Naive B cell (primary cell): ENCODE measurements around the gene CIAO2A. TPM values are rescaled to one million over a fixed set of nuclear protein-coding genes. Genes with fewer than 3 reads are reported as not detected.

Experiments
- ATAC-seq, 2 donors: fragments of 150-1000 bp; cut with Tn5 transposase; 2 replicates each; pipeline ENCODE4 v1.10.0; 2021; ENCODE audit warnings: low read depth in 2 of 2, mild to moderate bottlenecking in 2 of 2, moderate library complexity in 2 of 2
- DNase-seq: peaks from one replicate; pipeline ENCODE4 v3.0.0; 2022
- H3K27ac Mint-ChIP-seq, 6 donors: one replicate each; pipeline ENCODE4 v1.8.0; 2020 to 2022; ENCODE audit warnings: mild to moderate bottlenecking in 6 of 6, mixed read lengths in 6 of 6, moderate library complexity in 5 of 6, inconsistent platforms in 2 of 6
- H3K27me3 Mint-ChIP-seq, 3 donors: one replicate each; pipeline ENCODE4 v1.8.0; 2021 to 2022; ENCODE audit warnings: mixed read lengths in 3 of 3, mild to moderate bottlenecking in 1 of 3
- H3K36me3 Mint-ChIP-seq, 2 donors: one replicate each; pipeline ENCODE4 v1.8.0; 2020 to 2022; ENCODE audit warnings: mixed read lengths in 2 of 2, inconsistent platforms in 1 of 2, mild to moderate bottlenecking in 1 of 2
- H3K4me1 Mint-ChIP-seq, 3 donors: one replicate each; pipeline ENCODE4 v1.8.0; 2020 to 2022; ENCODE audit warnings: mixed read lengths in 3 of 3, inconsistent platforms in 1 of 3, mild to moderate bottlenecking in 1 of 3, moderate library complexity in 1 of 3
- H3K4me3 Mint-ChIP-seq, 8 donors: one replicate each; pipeline ENCODE4 v1.8.0; 2020 to 2022; ENCODE audit warnings: mild to moderate bottlenecking in 8 of 8, mixed read lengths in 8 of 8, moderate library complexity in 8 of 8, inconsistent platforms in 2 of 8
- H3K9me3 Mint-ChIP-seq, 7 donors: one replicate each; pipeline ENCODE4 v1.8.0; 2020 to 2022; ENCODE audit warnings: mixed read lengths in 7 of 7, mild to moderate bottlenecking in 5 of 7, inconsistent platforms in 2 of 7, moderate library complexity in 1 of 7
- polyA plus RNA-seq, 6 donors: library from polyadenylated mRNA; unstranded; fragments of 300-500 nt; fragmentation: Illumina TruSeq; gene quantifications; one replicate each; pipeline ENCODE4 v1.2.3, GENCODE V29; 2021; ENCODE audit warnings: low read depth in 6 of 6

Gene CIAO2A
- 100 to 1,000 TPM; 260 to 473 (median 320) TPM for polyA plus RNA-seq

- no peaks in the 10 kb centered on the region for H3K27me3 Mint-ChIP-seq
- H3K27ac Mint-ChIP-seq, result peak within 1 kb of the TSS; percentile 98 to 100 (median 99)
- H3K9me3 Mint-ChIP-seq, result no peaks in the 10 kb centered on the region
- H3K4me1 Mint-ChIP-seq, result peaks cover 59 to 88% (median 80%) of the 10 kb centered on the region in 3 donors
- peak within 1 kb of the TSS; percentile 97 to 100 (median 100) for H3K4me3 Mint-ChIP-seq
- peak; percentile 58 to 59 for ATAC-seq
- DNase-seq, result peak; percentile 88
- no peaks in the 10 kb centered on the region for H3K36me3 Mint-ChIP-seq
These were observed at the start of gene CIAO2A for GRCh38 chr15:64093627-64094417. TSS of gene CIAO2A (minus strand) at chr15:64093838. CDS start at chr15:64093768, 70 bp downstream.

- no peak for DNase-seq
- Mint-ChIP-seq H3K27ac (peak overlapping the region in 2 of 6 donors; percentile 42 to 67), H3K9me3 (no peaks in the 10 kb centered on the region), H3K4me1 (peaks cover 19 to 22% (median 19%) of the 10 kb centered on the region in 3 donors), H3K27me3 (no peaks in the 10 kb centered on the region), H3K4me3 (peak overlapping the region in 1 of 8 donors; percentile 4), H3K36me3 (peaks cover 0 to 4% of the 10 kb centered on the region in 2 donors)
- ATAC-seq, result no peak
These were observed 49.6 kb upstream of the CIAO2A start for GRCh38 chr15:64143276-64143675.

- ATAC-seq (no peak), DNase-seq (no peak)
- Mint-ChIP-seq H3K4me3 (peak overlapping the region in 1 of 8 donors; percentile 70), H3K27me3 (no peaks in the 10 kb centered on the region), H3K36me3 (peaks cover 0 to 4% of the 10 kb centered on the region in 2 donors), H3K27ac (peak overlapping the region; percentile 21 to 92 (median 80)), H3K9me3 (no peaks in the 10 kb centered on the region), H3K4me1 (peaks cover 29 to 32% (median 29%) of the 10 kb centered on the region in 3 donors)
These were observed 48.3 kb upstream of the CIAO2A start for GRCh38 chr15:64141798-64142512.

GRCh38 chr15:64138331-64138941 lies 44.8 kb upstream of the CIAO2A start:
- peak overlapping the region in 4 of 6 donors; percentile 34 to 78 (median 55) for H3K27ac Mint-ChIP-seq
- H3K4me1 Mint-ChIP-seq, result peaks cover 21 to 30% (median 27%) of the 10 kb centered on the region in 3 donors
- no peaks in the 10 kb centered on the region for H3K9me3 Mint-ChIP-seq
- ATAC-seq (no peak), DNase-seq (no peak)
- H3K27me3 Mint-ChIP-seq, result no peaks in the 10 kb centered on the region
- H3K4me3 Mint-ChIP-seq, result no peak overlapping the region
- peaks cover 0 to 4% of the 10 kb centered on the region in 2 donors for H3K36me3 Mint-ChIP-seq

GRCh38 chr15:64137226-64137833 lies 43.7 kb upstream of the CIAO2A start:
- ATAC-seq, result peak; percentile 96 to 97
- H3K9me3 Mint-ChIP-seq, result no peaks in the 10 kb centered on the region

GRCh38 chr15:64136347-64136746 lies 42.7 kb upstream of the CIAO2A start:
- Mint-ChIP-seq H3K36me3 (peaks cover 0 to 13% of the 10 kb centered on the region in 2 donors), H3K4me1 (peaks cover 22 to 26% (median 22%) of the 10 kb centered on the region in 3 donors), H3K27ac (peak overlapping the region in 4 of 6 donors; percentile 56 to 88 (median 78)), H3K27me3 (no peaks in the 10 kb centered on the region), H3K4me3 (no peak overlapping the region), H3K9me3 (no peaks in the 10 kb centered on the region)
- no peak for ATAC-seq
- no peak for DNase-seq

More at GRCh38 chr15:64137226-64137833, 43.7 kb upstream of the CIAO2A start:
- peak; percentile 33 for DNase-seq
- Mint-ChIP-seq H3K27ac (peak overlapping the region in 5 of 6 donors; percentile 22 to 85 (median 41)), H3K4me3 (peak overlapping the region in 1 of 8 donors; percentile 47), H3K4me1 (peaks cover 25 to 28% (median 27%) of the 10 kb centered on the region in 3 donors), H3K27me3 (no peaks in the 10 kb centered on the region), H3K36me3 (peaks cover under 1 to 4% of the 10 kb centered on the region in 2 donors)

- H3K4me1 Mint-ChIP-seq, result peaks cover 22 to 23% (median 22%) of the 10 kb centered on the region in 3 donors
- ATAC-seq, result no peak
- H3K9me3 Mint-ChIP-seq, result no peaks in the 10 kb centered on the region
- H3K4me3 Mint-ChIP-seq, result no peak overlapping the region
- DNase-seq, result no peak
- no peaks in the 10 kb centered on the region for H3K27me3 Mint-ChIP-seq
- H3K36me3 Mint-ChIP-seq, result peaks cover 0 to 13% of the 10 kb centered on the region in 2 donors
- H3K27ac Mint-ChIP-seq, result peak overlapping the region in 2 of 6 donors; percentile 42 to 52
These were observed 40.7 kb upstream of the CIAO2A start for GRCh38 chr15:64134345-64134829.

GRCh38 chr15:64133623-64134344 lies 40.1 kb upstream of the CIAO2A start:
- no peaks in the 10 kb centered on the region for H3K9me3 Mint-ChIP-seq
- H3K4me1 Mint-ChIP-seq, result peaks cover 22 to 23% (median 22%) of the 10 kb centered on the region in 3 donors
- no peak for DNase-seq
- H3K4me3 Mint-ChIP-seq, result no peak overlapping the region
- H3K36me3 Mint-ChIP-seq, result peaks cover 0 to 13% of the 10 kb centered on the region in 2 donors
- H3K27me3 Mint-ChIP-seq, result no peaks in the 10 kb centered on the region
- ATAC-seq, result no peak
- peak overlapping the region in 2 of 6 donors; percentile 52 to 76 for H3K27ac Mint-ChIP-seq

GRCh38 chr15:64132217-64132616 lies 38.6 kb upstream of the CIAO2A start:
- Mint-ChIP-seq H3K4me1 (peaks cover 11 to 15% (median 14%) of the 10 kb centered on the region in 3 donors), H3K27me3 (no peaks in the 10 kb centered on the region)
- ATAC-seq, result no peak

GRCh38 chr15:64131547-64131946 lies 37.9 kb upstream of the CIAO2A start:
- peak overlapping the region in 4 of 6 donors; percentile 33 to 64 (median 60) for H3K27ac Mint-ChIP-seq
- ATAC-seq, result no peak
- no peaks in the 10 kb centered on the region for H3K9me3 Mint-ChIP-seq
- no peaks in the 10 kb centered on the region for H3K27me3 Mint-ChIP-seq
- DNase-seq, result no peak
- peaks cover 12 to 22% of the 10 kb centered on the region in 2 donors for H3K36me3 Mint-ChIP-seq
- peaks cover 5 to 8% (median 8%) of the 10 kb centered on the region in 3 donors for H3K4me1 Mint-ChIP-seq
- no peak overlapping the region for H3K4me3 Mint-ChIP-seq

More at GRCh38 chr15:64132217-64132616, 38.6 kb upstream of the CIAO2A start:
- no peak for DNase-seq
- Mint-ChIP-seq H3K36me3 (peaks cover 9 to 22% of the 10 kb centered on the region in 2 donors), H3K27ac (peak overlapping the region in 2 of 6 donors; percentile 58 to 65), H3K9me3 (no peaks in the 10 kb centered on the region), H3K4me3 (peak overlapping the region in 1 of 8 donors; percentile 35)

GRCh38 chr15:64130159-64130558 lies 36.5 kb upstream of the CIAO2A start:
- H3K4me3 Mint-ChIP-seq, result no peak overlapping the region
- no peak for ATAC-seq
- no peaks in the 10 kb centered on the region for H3K27me3 Mint-ChIP-seq
- H3K27ac Mint-ChIP-seq, result peak overlapping the region in 1 of 6 donors; percentile 42
- DNase-seq, result no peak
- H3K36me3 Mint-ChIP-seq, result peaks cover 12 to 22% of the 10 kb centered on the region in 2 donors
- H3K4me1 Mint-ChIP-seq, result peaks cover 0 to 6% (median 5%) of the 10 kb centered on the region in 3 donors
- no peaks in the 10 kb centered on the region for H3K9me3 Mint-ChIP-seq
